Astrocyte of the cerebellum (primary cell): ENCODE data around the gene TRAM2.

Source experiments
- DNase-seq: peaks from one replicate; pipeline ENCODE4 v3.0.0-alpha.2; 2011; ENCODE audit warnings: low read depth
- H3K4me3 ChIP-seq: 2 replicates; pipeline ENCODE4 v1.5.1; 2011; ENCODE audit warnings: mild to moderate bottlenecking, low read depth, low read length, moderate library complexity
- in situ Hi-C: cut with HindIII; loops from 2 replicates; pipeline ENCODE4 v1.10.0; 2017; ENCODE audit warnings: low sequenced_read_pairs
- TF ChIP-seq, protein P1 (sequence below): IDR thresholded peaks from 2 replicates; pipeline ENCODE4 v1.5.1; 2012; ENCODE audit warnings: low read length, low read depth, moderate library complexity, mild to moderate bottlenecking; ENCODE audit errors: missing control alignments

Gene TRAM2

GRCh38 chr6:52572536-52572935 lies 4.3 kb downstream of the TRAM2 start:
- TF ChIP-seq, protein P1, sequence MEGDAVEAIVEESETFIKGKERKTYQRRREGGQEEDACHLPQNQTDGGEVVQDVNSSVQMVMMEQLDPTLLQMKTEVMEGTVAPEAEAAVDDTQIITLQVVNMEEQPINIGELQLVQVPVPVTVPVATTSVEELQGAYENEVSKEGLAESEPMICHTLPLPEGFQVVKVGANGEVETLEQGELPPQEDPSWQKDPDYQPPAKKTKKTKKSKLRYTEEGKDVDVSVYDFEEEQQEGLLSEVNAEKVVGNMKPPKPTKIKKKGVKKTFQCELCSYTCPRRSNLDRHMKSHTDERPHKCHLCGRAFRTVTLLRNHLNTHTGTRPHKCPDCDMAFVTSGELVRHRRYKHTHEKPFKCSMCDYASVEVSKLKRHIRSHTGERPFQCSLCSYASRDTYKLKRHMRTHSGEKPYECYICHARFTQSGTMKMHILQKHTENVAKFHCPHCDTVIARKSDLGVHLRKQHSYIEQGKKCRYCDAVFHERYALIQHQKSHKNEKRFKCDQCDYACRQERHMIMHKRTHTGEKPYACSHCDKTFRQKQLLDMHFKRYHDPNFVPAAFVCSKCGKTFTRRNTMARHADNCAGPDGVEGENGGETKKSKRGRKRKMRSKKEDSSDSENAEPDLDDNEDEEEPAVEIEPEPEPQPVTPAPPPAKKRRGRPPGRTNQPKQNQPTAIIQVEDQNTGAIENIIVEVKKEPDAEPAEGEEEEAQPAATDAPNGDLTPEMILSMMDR: no peak
- H3K4me3 ChIP-seq: peak overlapping the region; percentile 93
- in situ Hi-C loops: no loop called here

GRCh38 chr6:52571099-52571755 lies 5.6 kb downstream of the TRAM2 start:
- DNase-seq: no peak
- TF ChIP-seq, protein P1: no peak
- H3K4me3 ChIP-seq: no peak overlapping the region
- in situ Hi-C loops: no loop called here

More at GRCh38 chr6:52572536-52572935, 4.3 kb downstream of the TRAM2 start:
- DNase-seq: no peak

DNA sequence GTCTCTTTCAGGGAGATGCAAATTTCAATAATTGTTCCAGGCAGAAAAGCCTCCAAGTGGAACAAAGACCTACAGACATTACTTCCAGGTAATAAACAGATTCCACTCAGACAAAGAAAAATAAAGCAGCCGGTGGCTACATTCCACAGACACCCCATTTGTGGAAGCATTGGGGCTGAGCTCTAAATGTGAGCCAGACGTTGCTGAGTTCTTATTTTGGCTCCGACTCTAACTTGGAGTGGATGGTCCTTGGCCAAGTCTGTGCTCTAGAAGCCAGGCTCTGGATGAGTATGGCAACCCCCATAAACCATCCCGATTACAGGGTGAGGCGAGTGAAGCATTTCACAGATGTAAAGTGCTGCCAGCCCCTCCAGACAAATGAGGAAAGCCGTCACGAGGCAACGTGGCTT lies 6.6 kb downstream of the TRAM2 start:
- in situ Hi-C loops: no loop called here
- H3K4me3 ChIP-seq: no peak overlapping the region
- DNase-seq: no peak

GRCh38 chr6:52568320-52568719 lies 8.5 kb downstream of the TRAM2 start:
- in situ Hi-C loops: no loop called here
- DNase-seq: no peak
- TF ChIP-seq, protein P1: no peak
- no peak overlapping the region for H3K4me3 ChIP-seq

More for the DNA sequence above, 6.6 kb downstream of the TRAM2 start:
- TF ChIP-seq, protein P1: no peak

- in situ Hi-C loops: no loop called here
- H3K4me3 ChIP-seq: no peak overlapping the region
- DNase-seq: no peak
- TF ChIP-seq, protein P1: no peak
These were observed 10.0 kb downstream of the TRAM2 start for GRCh38 chr6:52566853-52567279.

DNA sequence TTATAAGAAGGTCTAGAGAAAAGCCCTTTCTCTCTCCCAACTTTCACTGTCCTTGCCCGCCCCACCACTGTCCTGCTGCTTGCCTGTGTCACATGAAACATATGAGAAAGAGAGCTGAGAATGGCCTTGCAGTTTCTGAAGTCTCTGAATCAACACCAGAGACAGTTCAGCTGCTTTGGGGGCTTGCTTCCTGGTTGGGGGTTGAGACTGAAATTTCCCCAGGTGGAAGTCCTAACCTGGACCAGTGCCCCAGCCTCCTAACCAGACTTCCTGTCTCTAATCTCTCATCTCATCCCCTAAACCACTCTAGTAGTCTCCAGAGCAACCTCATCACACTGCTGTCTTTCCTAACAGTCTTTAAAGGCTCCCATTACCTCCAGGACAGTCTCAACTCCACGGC lies 10.7 kb downstream of the TRAM2 start:
- H3K4me3 ChIP-seq: no peak overlapping the region
- in situ Hi-C loops: no loop called here
- no peak for DNase-seq
- TF ChIP-seq, protein P1: no peak
